SK-N-SH (cell line): ENCODE measurements around the gene ABCC5. TPM values are rescaled to one million over a fixed set of nuclear protein-coding genes. Genes with fewer than 3 reads are reported as not detected.

Source experiments
- CTCF ChIA-PET: fragments of 300-600, 350-600 bp; formaldehyde crosslinking; extraction: SDS; loops from one replicate; lab custom pipeline; 2021; lab: Yijun Ruan, JAX
- POLR2A ChIA-PET: fragments of 350-600 bp; sonication (Branson Sonifier 250); formaldehyde crosslinking; extraction: SDS; loops from one replicate; lab custom pipeline; 2020; ENCODE audit warnings: antibody characterized with exemption, inconsistent platforms; lab: Yijun Ruan, JAX
- DNase-seq: peaks from one replicate; pipeline ENCODE4 v3.0.0; 2012
- H2AFZ ChIP-seq: fragments of 200-600 bp; sonication (generic); 2 replicates; pipeline ENCODE4 v1.8.1; 2016; ENCODE audit warnings: antibody characterized with exemption, mild to moderate bottlenecking, low read depth
- H3F3A ChIP-seq: fragments of 200-600 bp; sonication (generic); replicated peaks from 2 replicates; pipeline ENCODE3; 2016; ENCODE audit warnings: antibody characterized with exemption, mild to moderate bottlenecking; ENCODE audit not compliant: insufficient read depth
- H3K27ac ChIP-seq, 2 experiments: fragments of 200-500 bp in 1 of 2; fragments of 200-600 bp in 1 of 2; sonication (Bioruptor generic) in 1 of 2; sonication (generic), shearing (Covaris generic) in 1 of 2; 2 replicates each; pipeline versions ENCODE4 v1.5.1 to v1.6.1; 2014 to 2016; ENCODE audit warnings: low read depth in 2 of 2, inconsistent platforms in 1 of 2, low read length in 1 of 2, mild to moderate bottlenecking in 1 of 2, mixed read lengths in 1 of 2
- H3K27me3 ChIP-seq: fragments of 200-600 bp; sonication (generic), shearing (Covaris generic); 2 replicates; pipeline ENCODE4 v1.6.1; 2016; ENCODE audit warnings: mixed run types; ENCODE audit not compliant: insufficient read depth
- H3K36me3 ChIP-seq, 2 experiments: fragments of 200-500 bp in 1 of 2; fragments of 200-600 bp in 1 of 2; sonication (Bioruptor generic) in 1 of 2; sonication (generic) in 1 of 2; replicated peaks in 1 of 2; 2 replicates each; pipeline versions ENCODE3 to v1.5.1; 2014 to 2016; ENCODE audit warnings: low read length in 1 of 2, mild to moderate bottlenecking in 1 of 2; ENCODE audit not compliant: insufficient read depth in 2 of 2, control insufficient read depth in 1 of 2
- H3K4me1 ChIP-seq, 2 experiments: fragments of 200-500 bp in 1 of 2; fragments of 200-600 bp in 1 of 2; sonication (Bioruptor generic) in 1 of 2; sonication (generic), shearing (Covaris generic) in 1 of 2; 2 replicates each; pipeline versions ENCODE4 v1.5.1 to v1.6.1; 2014 to 2016; ENCODE audit warnings: low read depth in 1 of 2, low read length in 1 of 2, mixed run types in 1 of 2; ENCODE audit not compliant: insufficient read depth in 2 of 2, control insufficient read depth in 1 of 2
- H3K4me2 ChIP-seq: fragments of 200-600 bp; sonication (generic), shearing (Covaris generic); 2 replicates; pipeline ENCODE4 v1.6.1; 2017; ENCODE audit warnings: mixed run types
- H3K4me3 ChIP-seq, 2 experiments: fragments of 200-500 bp in 1 of 2; fragments of 200-600 bp in 1 of 2; sonication (Bioruptor generic) in 1 of 2; sonication (generic), shearing (Covaris generic) in 1 of 2; 2 replicates each; pipeline versions ENCODE4 v1.5.1 to v1.8.1; 2014 to 2016; ENCODE audit warnings: low read depth in 2 of 2, inconsistent platforms in 1 of 2, low read length in 1 of 2, mild to moderate bottlenecking in 1 of 2, mixed read lengths in 1 of 2, moderate library complexity in 1 of 2
- H3K79me2 ChIP-seq: fragments of 200-600 bp; sonication (generic); 2 replicates; pipeline ENCODE4 v1.8.1; 2017; ENCODE audit warnings: mild to moderate bottlenecking; ENCODE audit not compliant: insufficient read depth
- H3K9ac ChIP-seq: fragments of 200-600 bp; sonication (generic); 2 replicates; pipeline ENCODE4 v1.6.1; 2017; ENCODE audit warnings: mixed run types
- H3K9me2 ChIP-seq: fragments of 200-600 bp; sonication (generic); 2 replicates; pipeline ENCODE4 v1.6.1; 2017; ENCODE audit warnings: mixed run types
- H3K9me3 ChIP-seq: fragments of 200-600 bp; sonication (generic); 2 replicates; pipeline ENCODE4 v1.6.1; 2017; ENCODE audit warnings: mixed run types, mild to moderate bottlenecking, moderate library complexity
- H4K20me1 ChIP-seq: fragments of 200-600 bp; sonication (generic); 2 replicates; pipeline ENCODE4 v1.6.1; 2017; ENCODE audit warnings: mild to moderate bottlenecking, mixed run types; ENCODE audit not compliant: insufficient read depth
- CHD2 ChIP-seq: fragments of 150-350 bp; IDR thresholded peaks from 2 replicates; pipeline ENCODE4 v1.6.1; 2018; ENCODE audit warnings: low read length; ENCODE audit not compliant: partially characterized antibody
- IRF3 ChIP-seq: fragments of 150-350 bp; IDR thresholded peaks from 2 replicates; pipeline ENCODE4 v1.6.1; 2016; ENCODE audit warnings: mild to moderate bottlenecking, low read depth, low read length
- JUND ChIP-seq: IDR thresholded peaks from 2 replicates; pipeline ENCODE4 v1.4.0; 2012
- NFIC ChIP-seq: IDR thresholded peaks from 2 replicates; pipeline ENCODE4 v1.4.0; 2012; ENCODE audit warnings: borderline replicate concordance
- NRF1 ChIP-seq: IDR thresholded peaks from 2 replicates; pipeline ENCODE4 v1.6.1; 2012; ENCODE audit warnings: low read depth, mild to moderate bottlenecking, low read length
- RAD21 ChIP-seq: IDR thresholded peaks from 2 replicates; pipeline ENCODE4 v1.6.1; 2012; ENCODE audit warnings: mild to moderate bottlenecking, low read length
- RCOR1 ChIP-seq: fragments of 150-350 bp; IDR thresholded peaks from 2 replicates; pipeline ENCODE4 v1.6.1; 2017; ENCODE audit warnings: antibody characterized with exemption, low read length
- RFX5 ChIP-seq: IDR thresholded peaks from 2 replicates; pipeline ENCODE4 v1.6.1; 2012; ENCODE audit warnings: mild to moderate bottlenecking, improper control_type of control experiment, low read length
- RXRA ChIP-seq: IDR thresholded peaks from 2 replicates; pipeline ENCODE4 v1.4.0; 2012; ENCODE audit warnings: low read depth, mild to moderate bottlenecking, borderline replicate concordance
- SMC3 ChIP-seq: IDR thresholded peaks from 2 replicates; pipeline ENCODE4 v1.6.1; 2012; ENCODE audit warnings: low read depth, low read length, improper control_type of control experiment
- TAF1 ChIP-seq: IDR thresholded peaks from 2 replicates; pipeline ENCODE4 v1.6.1; 2012; ENCODE audit warnings: low read depth, mild to moderate bottlenecking, low read length, moderate library complexity, borderline replicate concordance
- TCF12 ChIP-seq: IDR thresholded peaks from 2 replicates; pipeline ENCODE4 v1.4.0; 2012
- USF2 ChIP-seq: fragments of 150-350 bp; IDR thresholded peaks from 2 replicates; pipeline ENCODE4 v1.6.1; 2017; ENCODE audit warnings: antibody characterized with exemption, low read length, low read depth, borderline replicate concordance
- YY1 ChIP-seq: IDR thresholded peaks from 2 replicates; pipeline ENCODE4 v1.4.0; 2012; ENCODE audit warnings: low read depth, mild to moderate bottlenecking
- WGBS: methylation state at CpG from one replicate; pipeline ENCODE4 v1.1.6; 2017; ENCODE audit warnings: low lambda C conversion rate; 5-methylcytosine and 5-hydroxymethylcytosine counted together
- polyA plus RNA-seq, 3 experiments: library from polyadenylated mRNA; depleted of rRNA; stranded (reverse); fragments of >200 nt; gene quantifications; 2 replicates each; pipeline ENCODE4 v1.2.3, GENCODE V29; 2012
- TF ChIP-seq, protein P1 (sequence below): fragments of 200-600 bp; sonication (generic); IDR thresholded peaks from 2 replicates; pipeline ENCODE4 v1.6.1; 2017; ENCODE audit warnings: antibody characterized with exemption, mild to moderate bottlenecking, moderate library complexity

ABCC5 gene
- polyA plus RNA-seq, 1 of the 3 experiments (the other 2 are of a cell fraction), result 25.9 TPM

DNA sequence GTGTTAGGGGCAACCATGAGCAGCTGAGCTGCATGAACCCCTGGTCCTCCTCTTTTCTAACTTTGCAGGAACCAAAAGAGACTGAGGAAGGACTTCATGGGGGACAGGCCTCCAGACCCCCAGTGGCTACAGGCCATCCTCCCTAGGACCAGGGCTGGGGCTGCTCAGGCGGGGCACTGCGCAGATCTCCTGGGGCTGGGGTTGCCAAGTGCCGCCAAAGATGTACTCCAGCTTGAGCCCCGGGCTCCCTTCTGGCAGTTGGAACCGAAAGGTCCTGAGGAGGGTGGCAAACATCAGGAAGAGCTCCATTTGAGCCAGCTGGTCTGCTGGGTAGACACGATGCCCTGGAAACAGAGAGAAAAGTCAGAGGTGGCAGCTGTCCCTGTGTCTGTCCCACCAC is 121.9 kb downstream of the ABCC5 start:
- peak; percentile 14 for DNase-seq
- no peak for TF ChIP-seq CHD2
- no peak for TF ChIP-seq RXRA
- no peak for TF ChIP-seq NFIC
- TF ChIP-seq RFX5, result no peak
- no peak for TF ChIP-seq USF2
- no peak for TF ChIP-seq TCF12
- TF ChIP-seq RCOR1, result no peak
- TF ChIP-seq YY1, result no peak
- no peak for TF ChIP-seq TAF1
- no peak for TF ChIP-seq JUND
- TF ChIP-seq, all 33 proteins: peak for 0
- Histone ChIP-seq H3F3A (no peaks in the 10 kb centered on the region), H3K4me3 (no peak overlapping the region), H2AFZ (0 out of 2 replicates have a peak overlapping the region, but pooled peaks have one; percentile 17), H3K9me3 (no peaks in the 10 kb centered on the region), H4K20me1 (no peaks in the 10 kb centered on the region), H3K27ac (no peak overlapping the region), H3K4me2 (no peak overlapping the region), H3K9me2 (no peaks in the 10 kb centered on the region), H3K79me2 (no peaks in the 10 kb centered on the region), H3K4me1 (no peaks in the 10 kb centered on the region), H3K36me3 (no peaks in the 10 kb centered on the region), H3K27me3 (no peaks in the 10 kb centered on the region), H3K9ac (no peak overlapping the region)
- POLR2A ChIA-PET, result interaction anchor here (0.7 to 1.0 kb wide), 2 partner anchors 11 to 120 kb away, joined by 3 to 4 read pairs; partner anchors contain the start of gene PARL
- CTCF ChIA-PET, result interaction anchor here (0.6 to 5.1 kb wide), 49 partner anchors 8 to 573 kb away, joined by 3 to 55 read pairs (median 4); partner anchors contain the start of genes ABCC5, EEF1AKMT4, EIF2B5 and PARL
- 0% methylated on average over 1 of the region's 6 CpGs for WGBS

GRCh38 chr3:183895296-183895695 is 122.4 kb downstream of the ABCC5 start:
- no peaks in the 10 kb centered on the region for H4K20me1 ChIP-seq
- H3K4me1 ChIP-seq, result no peaks in the 10 kb centered on the region
- H3K4me2 ChIP-seq, result no peak overlapping the region
- peak; percentile 84 for DNase-seq
- CTCF ChIA-PET, result interaction anchor here (0.6 to 5.1 kb wide), 48 partner anchors 9 to 573 kb away, joined by 3 to 55 read pairs (median 4); partner anchors contain the start of genes ABCC5, EEF1AKMT4, EIF2B5 and PARL
- H3K36me3 ChIP-seq, result no peaks in the 10 kb centered on the region
- TF ChIP-seq USF2, result no peak
- no peak for TF ChIP-seq RCOR1
- TF ChIP-seq RAD21, result peak; percentile 94
- TF ChIP-seq IRF3, result no peak
- no peak for TF ChIP-seq NRF1
- TF ChIP-seq, protein P1, sequence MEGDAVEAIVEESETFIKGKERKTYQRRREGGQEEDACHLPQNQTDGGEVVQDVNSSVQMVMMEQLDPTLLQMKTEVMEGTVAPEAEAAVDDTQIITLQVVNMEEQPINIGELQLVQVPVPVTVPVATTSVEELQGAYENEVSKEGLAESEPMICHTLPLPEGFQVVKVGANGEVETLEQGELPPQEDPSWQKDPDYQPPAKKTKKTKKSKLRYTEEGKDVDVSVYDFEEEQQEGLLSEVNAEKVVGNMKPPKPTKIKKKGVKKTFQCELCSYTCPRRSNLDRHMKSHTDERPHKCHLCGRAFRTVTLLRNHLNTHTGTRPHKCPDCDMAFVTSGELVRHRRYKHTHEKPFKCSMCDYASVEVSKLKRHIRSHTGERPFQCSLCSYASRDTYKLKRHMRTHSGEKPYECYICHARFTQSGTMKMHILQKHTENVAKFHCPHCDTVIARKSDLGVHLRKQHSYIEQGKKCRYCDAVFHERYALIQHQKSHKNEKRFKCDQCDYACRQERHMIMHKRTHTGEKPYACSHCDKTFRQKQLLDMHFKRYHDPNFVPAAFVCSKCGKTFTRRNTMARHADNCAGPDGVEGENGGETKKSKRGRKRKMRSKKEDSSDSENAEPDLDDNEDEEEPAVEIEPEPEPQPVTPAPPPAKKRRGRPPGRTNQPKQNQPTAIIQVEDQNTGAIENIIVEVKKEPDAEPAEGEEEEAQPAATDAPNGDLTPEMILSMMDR, result peak; percentile 87
- peak; percentile 82 for TF ChIP-seq SMC3
- no peaks in the 10 kb centered on the region for H3K79me2 ChIP-seq
- no peaks in the 10 kb centered on the region for H3K27me3 ChIP-seq
- no peak overlapping the region; a peak in 1 of 4 replicates for H3K4me3 ChIP-seq
- no peaks in the 10 kb centered on the region for H3F3A ChIP-seq
- H3K9me2 ChIP-seq, result no peaks in the 10 kb centered on the region
- H3K9me3 ChIP-seq, result no peaks in the 10 kb centered on the region
- POLR2A ChIA-PET, result no interaction called here
- no peak overlapping the region for H3K27ac ChIP-seq
- 0 out of 2 replicates have a peak overlapping the region, but pooled peaks have one; percentile 17 for H2AFZ ChIP-seq
- H3K9ac ChIP-seq, result no peak overlapping the region
- WGBS, result 20% methylated on average over 5 of the region's 5 CpGs
